GM12875 (cell line): ENCODE measurements around the gene FARSB.

Source experiments
- H3K4me3 ChIP-seq: one replicate; pipeline ENCODE4 v1.5.1; 2011; ENCODE audit warnings: low read depth, low read length, control low read depth
- CTCF ChIP-seq: IDR thresholded peaks from 2 replicates; pipeline ENCODE4 v1.5.1; 2011; ENCODE audit warnings: low read depth, mild to moderate bottlenecking, control low read depth, inconsistent platforms, low read length, moderate library complexity, borderline replicate concordance; ENCODE audit not compliant: insufficient read depth

FARSB gene

GRCh38 chr2:222572751-222573174, 83.1 kb downstream of the FARSB start:
- H3K4me3 ChIP-seq, result no peak overlapping the region
- no peak for TF ChIP-seq CTCF

GRCh38 chr2:222572264-222572721, 83.6 kb downstream of the FARSB start:
- TF ChIP-seq CTCF, result no peak
- no peak overlapping the region for H3K4me3 ChIP-seq

- H3K4me3 ChIP-seq, result no peak overlapping the region
- no peak for TF ChIP-seq CTCF
These were observed 86.1 kb downstream of the FARSB start for GRCh38 chr2:222569826-222570225.

- no peak overlapping the region for H3K4me3 ChIP-seq
- TF ChIP-seq CTCF, result no peak
These were observed 87.0 kb downstream of the FARSB start for GRCh38 chr2:222568865-222569264.

- no peak for TF ChIP-seq CTCF
- H3K4me3 ChIP-seq, result no peak overlapping the region
These were observed 89.7 kb downstream of the FARSB start for GRCh38 chr2:222566229-222566628.

- H3K4me3 ChIP-seq, result no peak overlapping the region
- no peak for TF ChIP-seq CTCF
These were observed 92.0 kb downstream of the FARSB start for GRCh38 chr2:222563936-222564335.

GRCh38 chr2:222563106-222563718, 92.7 kb downstream of the FARSB start:
- no peak for TF ChIP-seq CTCF

More at GRCh38 chr2:222563106-222563718, 92.7 kb downstream of the FARSB start:
- no peak overlapping the region for H3K4me3 ChIP-seq
